ENCODE results near the gene PEX26.
"Not testable (repeated sequence)": the region's sequence is repeated elsewhere in the genome, so short reads cannot be mapped to it uniquely, and the experiment has no call there.

DNA sequence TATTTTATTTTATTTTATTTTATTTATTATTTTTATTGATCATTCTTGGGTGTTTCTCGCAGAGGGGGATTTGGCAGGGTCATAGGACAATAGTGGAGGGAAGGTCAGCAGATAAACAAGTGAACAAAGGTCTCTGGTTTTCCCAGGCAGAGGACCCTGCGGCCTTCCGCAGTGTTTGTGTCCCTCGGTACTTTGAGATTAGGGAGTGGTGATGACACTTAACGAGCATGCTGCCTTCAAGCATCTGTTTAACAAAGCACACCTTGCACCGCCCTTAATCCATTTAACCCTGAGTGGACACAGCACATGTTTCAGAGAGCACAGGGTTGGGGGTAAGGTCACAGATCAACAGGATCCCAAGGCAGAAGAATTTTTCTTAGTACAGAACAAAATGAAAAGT is 36.9 kb upstream of the PEX26 start:
- TF ChIP-seq, protein P1, sequence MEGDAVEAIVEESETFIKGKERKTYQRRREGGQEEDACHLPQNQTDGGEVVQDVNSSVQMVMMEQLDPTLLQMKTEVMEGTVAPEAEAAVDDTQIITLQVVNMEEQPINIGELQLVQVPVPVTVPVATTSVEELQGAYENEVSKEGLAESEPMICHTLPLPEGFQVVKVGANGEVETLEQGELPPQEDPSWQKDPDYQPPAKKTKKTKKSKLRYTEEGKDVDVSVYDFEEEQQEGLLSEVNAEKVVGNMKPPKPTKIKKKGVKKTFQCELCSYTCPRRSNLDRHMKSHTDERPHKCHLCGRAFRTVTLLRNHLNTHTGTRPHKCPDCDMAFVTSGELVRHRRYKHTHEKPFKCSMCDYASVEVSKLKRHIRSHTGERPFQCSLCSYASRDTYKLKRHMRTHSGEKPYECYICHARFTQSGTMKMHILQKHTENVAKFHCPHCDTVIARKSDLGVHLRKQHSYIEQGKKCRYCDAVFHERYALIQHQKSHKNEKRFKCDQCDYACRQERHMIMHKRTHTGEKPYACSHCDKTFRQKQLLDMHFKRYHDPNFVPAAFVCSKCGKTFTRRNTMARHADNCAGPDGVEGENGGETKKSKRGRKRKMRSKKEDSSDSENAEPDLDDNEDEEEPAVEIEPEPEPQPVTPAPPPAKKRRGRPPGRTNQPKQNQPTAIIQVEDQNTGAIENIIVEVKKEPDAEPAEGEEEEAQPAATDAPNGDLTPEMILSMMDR (conservative IDR thresholded peaks at IDR 0.05; ENCODE audit: low read depth, low read length): not testable (repeated sequence)
- not testable (repeated sequence) for TF ChIP-seq EZH2 (IDR thresholded peaks at IDR 0.05; ENCODE audit: low read length, unreplicated experiment)

Data from PC-3 (cell line).